Keratinocyte (primary cell): ENCODE measurements around the gene PEAK3. TPM values are rescaled to one million over a fixed set of nuclear protein-coding genes. Genes with fewer than 3 reads are reported as not detected.

ENCODE experiments used
- DNase-seq: peaks from one replicate; pipeline ENCODE4 v3.0.0-alpha.2; 2011; ENCODE audit warnings: low read depth, missing footprints, low spot score
- FAIRE-seq: peaks from 2 replicates; lab custom pipeline; 2011; peaks lifted over from hg19 to GRCh38; lab: Jason Lieb, UNC
- H2AFZ ChIP-seq: 2 replicates; pipeline ENCODE4 v1.6.0; 2012; ENCODE audit warnings: low read length, control low read depth, inconsistent platforms; ENCODE audit not compliant: control insufficient read depth
- H3K27ac ChIP-seq: 2 replicates; pipeline ENCODE4 v1.5.1; 2011; ENCODE audit warnings: low read length; ENCODE audit not compliant: control insufficient read depth, insufficient read depth
- H3K27me3 ChIP-seq: 3 replicates; pipeline ENCODE4 v1.6.0; 2011; ENCODE audit warnings: low read length; ENCODE audit not compliant: control insufficient read depth, insufficient read depth; ENCODE audit errors: extremely low read depth
- H3K36me3 ChIP-seq, 2 experiments: 2 replicates in 1 of 2; 3 replicates in 1 of 2; pipeline ENCODE4 v1.5.1; 2011; ENCODE audit warnings: low read length in 2 of 2, mild to moderate bottlenecking in 1 of 2; ENCODE audit not compliant: control insufficient read depth in 2 of 2, insufficient read depth in 2 of 2; ENCODE audit errors: extremely low read depth in 1 of 2
- H3K4me1 ChIP-seq: 3 replicates; pipeline ENCODE4 v1.5.1; 2011; ENCODE audit warnings: low read length; ENCODE audit not compliant: control insufficient read depth, insufficient read depth; ENCODE audit errors: extremely low read depth
- H3K4me2 ChIP-seq: 3 replicates; pipeline ENCODE4 v1.6.0; 2011; ENCODE audit warnings: low read depth, low read length; ENCODE audit not compliant: control insufficient read depth, insufficient read depth; ENCODE audit errors: extremely low read depth
- H3K4me3 ChIP-seq, 3 experiments: fragments of 200-600 bp in 1 of 3; sonication (generic) in 1 of 3; 2 replicates in 2 of 3; 3 replicates in 1 of 3; pipeline ENCODE4 v1.5.1; 2011 to 2016; ENCODE audit warnings: low read length in 3 of 3, mild to moderate bottlenecking in 3 of 3, control low read depth in 2 of 3, inconsistent platforms in 1 of 3, low read depth in 1 of 3, mixed read lengths in 1 of 3, mixed run types in 1 of 3, moderate library complexity in 1 of 3; ENCODE audit not compliant: control insufficient read depth in 2 of 3, insufficient read depth in 2 of 3; ENCODE audit errors: extremely low read depth in 1 of 3
- H3K79me2 ChIP-seq: 2 replicates; pipeline ENCODE4 v1.6.0; 2012; ENCODE audit warnings: low read length; ENCODE audit not compliant: control insufficient read depth, insufficient read depth
- H3K9ac ChIP-seq: 3 replicates; pipeline ENCODE4 v1.6.0; 2011; ENCODE audit warnings: low read length; ENCODE audit not compliant: control insufficient read depth, insufficient read depth; ENCODE audit errors: extremely low read depth
- H3K9me1 ChIP-seq: 3 replicates; pipeline ENCODE4 v1.6.0; 2011; ENCODE audit warnings: low read length; ENCODE audit not compliant: control insufficient read depth, insufficient read depth; ENCODE audit errors: extremely low read depth
- H3K9me3 ChIP-seq: 2 replicates; pipeline ENCODE4 v1.5.1; 2012; ENCODE audit warnings: low read depth, low read length; ENCODE audit not compliant: control insufficient read depth
- H4K20me1 ChIP-seq: 3 replicates; pipeline ENCODE4 v1.6.0; 2011; ENCODE audit warnings: low read length; ENCODE audit not compliant: control insufficient read depth, insufficient read depth; ENCODE audit errors: extremely low read depth
- CTCF ChIP-seq, 3 experiments: IDR thresholded peaks in 1 of 3; conservative IDR thresholded peaks in 1 of 3; optimal IDR thresholded peaks in 1 of 3; 2 replicates in 2 of 3; 3 replicates in 1 of 3; pipeline versions ENCODE3 to v1.5.1; 2011; ENCODE audit warnings: low read length in 3 of 3, mild to moderate bottlenecking in 3 of 3, moderate library complexity in 2 of 3, control low read depth in 1 of 3, inconsistent platforms in 1 of 3; ENCODE audit not compliant: insufficient read depth in 2 of 3; ENCODE audit errors: extremely low read depth in 1 of 3
- EZH2 ChIP-seq: IDR thresholded peaks from one replicate; pipeline ENCODE4 v1.6.1; 2012; ENCODE audit warnings: inconsistent platforms, mild to moderate bottlenecking, low read length, moderate library complexity
- dilution Hi-C: fragments of 300-500 bp; cut with MboI; formaldehyde crosslinking; loops from one replicate; pipeline ENCODE4 v1.7.0; 2020; ENCODE audit warnings: low sequenced_read_pairs; ENCODE audit not compliant: extremely low pct_ligation_motif_present
- polyA plus RNA-seq, 5 experiments: library from polyadenylated mRNA; depleted of rRNA in 3 of 5; stranded (reverse) in 3 of 5; stranded (forward) in 1 of 5; unstranded in 1 of 5; fragments of >200 nt; gene quantifications; 1 replicate in 1 of 5; 2 replicates in 3 of 5; 3 replicates in 1 of 5; pipeline versions ENCODE4 v1.2.1 to v1.2.3, GENCODE V29; 2011 to 2012; ENCODE audit warnings: missing spikeins in 2 of 5, low read depth in 1 of 5, low replicate concordance in 1 of 5

Gene PEAK3
- polyA plus RNA-seq, 1 donor (not counting 4 experiments of a cell fraction or from before 2014, with no cell fraction given) = not detected

GRCh38 chr19:2232286-2233151, 49.5 kb downstream of the PEAK3 start:
- TF ChIP-seq EZH2 (no peak), CTCF (optimal IDR thresholded peaks at IDR 0.05 in 1 of 3, IDR thresholded peaks at IDR 0.05 in 1 of 3, conservative IDR thresholded peaks at IDR 0.05 in 1 of 3; ENCODE audit: extremely low read depth in 1 of 3, insufficient read depth in 2 of 3, low read length in 3 of 3) (no peak)
- Histone ChIP-seq H2AFZ (no peak overlapping the region), H3K4me1 (peaks cover 8% of the 10 kb centered on the region), H3K36me3 (peaks cover 19 to 37% of the 10 kb centered on the region in 2 experiments), H3K9ac (no peak overlapping the region), H3K9me3 (no peaks in the 10 kb centered on the region), H3K79me2 (peaks cover 42% of the 10 kb centered on the region), H3K9me1 (no peaks in the 10 kb centered on the region), H3K27me3 (no peaks in the 10 kb centered on the region), H3K27ac (no peak overlapping the region), H4K20me1 (peaks cover 4% of the 10 kb centered on the region), H3K4me3 (no peak overlapping the region), H3K4me2 (no peak overlapping the region)
- FAIRE-seq (no peak), DNase-seq (no peak)
- dilution Hi-C loops = no loop called here

GRCh38 chr19:2231621-2232221, 50.3 kb downstream of the PEAK3 start:
- Histone ChIP-seq H3K4me3 (no peak overlapping the region), H3K9ac (no peak overlapping the region), H3K9me1 (no peaks in the 10 kb centered on the region), H3K36me3 (peaks cover 22 to 40% of the 10 kb centered on the region in 2 experiments), H3K4me2 (no peak overlapping the region), H3K27ac (no peak overlapping the region), H2AFZ (no peak overlapping the region), H3K27me3 (no peaks in the 10 kb centered on the region), H4K20me1 (peaks cover 4% of the 10 kb centered on the region), H3K79me2 (peaks cover 34% of the 10 kb centered on the region), H3K9me3 (no peaks in the 10 kb centered on the region), H3K4me1 (peaks cover 5% of the 10 kb centered on the region)
- FAIRE-seq (no peak), DNase-seq (no peak)
- TF ChIP-seq CTCF (optimal IDR thresholded peaks at IDR 0.05 in 1 of 3, IDR thresholded peaks at IDR 0.05 in 1 of 3, conservative IDR thresholded peaks at IDR 0.05 in 1 of 3; ENCODE audit: extremely low read depth in 1 of 3, insufficient read depth in 2 of 3, low read length in 3 of 3) = peak in 2 of 3 experiments; percentile 7 to 23
- no peak for TF ChIP-seq EZH2
- dilution Hi-C loops = no loop called here
